WI38 (cell line): ENCODE data around the gene TIMM29.

Experiments used
- H3K4me3 ChIP-seq: 2 replicates; pipeline ENCODE4 v1.5.1; 2011; ENCODE audit warnings: low read depth, mild to moderate bottlenecking, control low read depth, low read length
- TF ChIP-seq, protein P1 (sequence below): IDR thresholded peaks from 2 replicates; pipeline ENCODE4 v1.5.1; 2012; ENCODE audit warnings: low read depth, mild to moderate bottlenecking, control low read depth, low read length

Gene TIMM29

DNA sequence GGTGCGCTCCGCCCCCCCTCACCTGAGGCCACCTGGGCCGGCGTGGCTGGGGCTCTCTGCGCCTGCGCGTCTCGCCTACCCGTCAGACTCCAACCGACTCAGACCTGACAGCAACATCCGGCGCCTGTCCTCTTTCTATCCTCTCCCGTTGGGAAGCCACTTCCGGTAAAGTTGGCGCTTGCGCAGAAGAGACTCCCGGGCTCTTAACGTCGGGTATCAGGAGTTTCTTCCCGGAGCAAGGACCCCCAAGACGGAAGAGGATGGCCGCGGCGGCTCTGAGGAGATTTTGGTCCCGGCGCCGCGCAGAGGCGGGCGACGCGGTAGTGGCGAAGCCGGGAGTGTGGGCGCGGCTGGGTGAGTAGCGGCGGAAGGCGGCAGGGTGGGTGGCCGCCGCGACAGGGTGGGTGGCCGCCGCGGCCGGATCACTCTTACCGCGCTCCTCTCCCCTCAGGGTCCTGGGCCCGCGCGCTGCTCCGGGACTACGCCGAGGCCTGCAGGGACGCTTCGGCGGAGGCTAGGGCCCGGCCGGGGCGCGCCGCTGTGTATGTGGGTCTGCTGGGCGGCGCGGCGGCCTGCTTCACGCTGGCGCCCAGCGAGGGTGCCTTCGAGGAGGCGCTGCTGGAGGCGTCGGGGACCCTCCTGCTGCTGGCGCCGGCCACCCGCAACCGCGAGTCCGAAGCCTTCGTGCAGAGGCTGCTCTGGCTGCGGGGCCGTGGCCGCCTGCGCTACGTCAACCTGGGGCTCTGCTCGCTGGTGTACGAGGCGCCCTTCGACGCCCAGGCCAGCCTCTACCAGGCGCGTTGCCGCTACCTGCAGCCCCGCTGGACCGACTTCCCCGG is at the start of gene TIMM29, which contains the start of gene YIPF2:
Gene TIMM29, plus strand, starts transcription at position 249 of the 839 bp plus-strand sequence. Its CDS starts 12 bp downstream, at position 261.
Gene YIPF2, minus strand, starts transcription at position 77 of the 839 bp plus-strand sequence. CDS start 229 bp downstream, outside the sequence.
- H3K4me3 ChIP-seq: peak within 1 kb of the TSS; percentile 91
- TF ChIP-seq, protein P1, sequence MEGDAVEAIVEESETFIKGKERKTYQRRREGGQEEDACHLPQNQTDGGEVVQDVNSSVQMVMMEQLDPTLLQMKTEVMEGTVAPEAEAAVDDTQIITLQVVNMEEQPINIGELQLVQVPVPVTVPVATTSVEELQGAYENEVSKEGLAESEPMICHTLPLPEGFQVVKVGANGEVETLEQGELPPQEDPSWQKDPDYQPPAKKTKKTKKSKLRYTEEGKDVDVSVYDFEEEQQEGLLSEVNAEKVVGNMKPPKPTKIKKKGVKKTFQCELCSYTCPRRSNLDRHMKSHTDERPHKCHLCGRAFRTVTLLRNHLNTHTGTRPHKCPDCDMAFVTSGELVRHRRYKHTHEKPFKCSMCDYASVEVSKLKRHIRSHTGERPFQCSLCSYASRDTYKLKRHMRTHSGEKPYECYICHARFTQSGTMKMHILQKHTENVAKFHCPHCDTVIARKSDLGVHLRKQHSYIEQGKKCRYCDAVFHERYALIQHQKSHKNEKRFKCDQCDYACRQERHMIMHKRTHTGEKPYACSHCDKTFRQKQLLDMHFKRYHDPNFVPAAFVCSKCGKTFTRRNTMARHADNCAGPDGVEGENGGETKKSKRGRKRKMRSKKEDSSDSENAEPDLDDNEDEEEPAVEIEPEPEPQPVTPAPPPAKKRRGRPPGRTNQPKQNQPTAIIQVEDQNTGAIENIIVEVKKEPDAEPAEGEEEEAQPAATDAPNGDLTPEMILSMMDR: no peak

DNA sequence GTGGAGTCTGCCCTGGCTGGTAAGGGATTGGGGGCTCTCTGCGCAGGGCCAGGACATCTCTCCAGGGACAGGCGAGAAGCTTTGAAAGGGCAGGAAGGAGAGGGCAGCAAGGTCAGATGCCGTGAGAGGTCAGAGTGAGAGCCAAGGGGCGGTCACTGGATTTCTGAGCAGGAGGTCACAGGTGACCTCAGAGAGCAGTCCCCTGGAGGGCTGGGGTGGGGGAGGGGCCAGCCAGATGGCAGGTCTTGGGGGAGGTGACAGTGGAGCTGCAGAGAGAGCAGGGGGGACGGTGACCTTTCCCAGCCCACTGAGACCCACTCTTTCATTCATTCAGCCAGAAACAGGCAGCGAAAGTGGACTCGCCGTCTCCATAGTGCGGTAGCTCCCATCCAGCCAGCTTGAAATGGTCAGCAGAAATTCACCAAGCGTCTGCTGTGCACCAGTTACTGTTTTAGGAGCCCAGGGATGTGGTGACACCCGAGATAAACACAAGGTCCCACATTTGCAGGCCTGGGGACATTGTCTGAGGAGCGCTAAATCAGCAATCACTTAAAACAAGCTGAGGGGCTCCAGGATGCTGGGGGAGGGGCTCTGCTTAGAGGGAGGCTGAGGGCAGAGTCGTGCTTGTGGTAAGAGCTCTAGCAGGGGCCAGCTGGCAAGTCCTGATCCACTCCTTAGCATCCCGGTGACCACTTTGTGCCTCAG is 47.1 kb upstream of the TIMM29 start:
- TF ChIP-seq, protein P1: no peak
- no peak overlapping the region for H3K4me3 ChIP-seq

DNA sequence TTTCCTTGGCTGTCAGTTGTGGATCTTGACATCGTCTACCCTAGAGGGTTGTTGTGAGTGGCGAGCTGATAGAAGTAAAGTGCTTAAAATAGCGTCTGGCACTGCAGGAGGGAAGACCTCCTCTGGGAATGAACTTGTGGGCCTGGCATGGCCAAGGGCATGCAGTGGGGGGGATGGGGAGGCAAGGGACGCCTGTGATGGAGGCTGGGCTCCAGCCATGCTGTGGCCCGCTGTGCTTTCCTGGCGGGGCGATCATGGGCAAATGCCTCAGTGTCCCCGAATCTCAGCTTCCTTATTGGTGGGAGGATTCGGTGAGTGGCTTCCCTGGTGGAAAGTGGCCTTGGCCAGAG is 46.5 kb upstream of the TIMM29 start:
- no peak overlapping the region for H3K4me3 ChIP-seq
- TF ChIP-seq, protein P1: no peak

DNA sequence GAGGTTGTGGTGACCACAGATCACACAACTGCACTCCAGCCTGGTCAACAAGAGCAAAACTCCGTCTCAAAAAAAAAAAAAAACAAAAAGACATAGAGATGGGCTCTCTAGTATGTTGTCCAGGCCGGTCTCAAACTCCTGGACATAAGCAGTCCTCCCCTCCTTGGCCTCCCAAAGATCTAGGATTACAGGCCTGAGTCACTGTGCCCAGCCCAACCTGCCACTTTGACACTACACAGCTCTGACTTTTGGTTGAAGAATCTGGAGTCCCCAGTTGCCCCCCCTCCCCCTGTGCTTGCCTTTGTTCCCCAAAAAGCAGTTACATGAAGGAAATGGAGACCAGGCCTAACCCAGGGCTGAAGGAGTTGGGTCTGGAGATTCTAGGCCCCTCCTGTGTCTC is 44.3 kb upstream of the TIMM29 start:
- TF ChIP-seq, protein P1: no peak
- H3K4me3 ChIP-seq: no peak overlapping the region

DNA sequence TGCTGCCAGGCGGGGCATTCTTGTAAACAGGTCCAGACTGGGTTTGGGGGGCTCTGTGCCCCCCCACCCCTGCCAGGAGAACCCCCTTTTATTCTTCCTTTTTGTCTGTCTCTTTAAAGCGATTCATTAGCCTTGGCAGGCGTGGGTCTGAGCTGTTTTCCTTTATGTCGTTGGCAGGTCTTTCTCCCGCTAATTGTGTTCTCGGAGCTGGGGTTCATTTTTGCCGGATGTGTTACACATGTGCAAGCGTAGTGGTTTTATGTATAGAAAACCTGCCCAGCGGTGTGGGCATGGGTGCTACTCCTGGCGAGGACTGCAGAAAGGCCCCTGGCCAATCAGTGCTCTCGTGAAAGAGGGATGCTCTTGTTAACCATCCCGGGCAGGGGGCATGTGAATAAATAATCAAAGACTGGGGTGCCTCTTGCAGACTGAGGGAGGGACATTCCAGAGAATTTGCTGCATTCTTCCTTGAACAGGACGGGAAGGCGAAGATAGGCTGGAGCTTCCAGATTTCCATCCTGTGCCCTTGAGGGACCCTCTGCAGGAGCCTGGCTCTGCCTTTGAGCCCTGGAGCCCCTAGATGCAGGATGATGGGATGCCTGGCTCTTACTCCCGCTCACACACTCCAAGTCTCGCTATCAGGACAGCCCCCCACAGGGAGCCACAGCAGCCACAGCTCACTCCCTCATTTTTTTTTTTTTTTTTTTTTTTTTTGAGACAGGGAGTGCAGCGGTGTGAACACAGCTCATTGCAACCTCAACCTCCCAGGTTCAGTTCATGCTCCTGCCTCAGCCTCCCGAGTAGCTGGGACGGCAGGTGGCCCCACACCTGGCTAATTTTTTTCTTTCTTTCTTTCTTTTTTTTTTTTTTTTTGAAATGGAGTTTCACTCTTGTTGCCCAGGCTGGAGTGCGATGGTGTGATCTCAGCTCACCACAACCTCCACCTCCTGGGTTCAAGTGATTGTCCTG is 43.1 kb upstream of the TIMM29 start:
- TF ChIP-seq, protein P1: no peak

DNA sequence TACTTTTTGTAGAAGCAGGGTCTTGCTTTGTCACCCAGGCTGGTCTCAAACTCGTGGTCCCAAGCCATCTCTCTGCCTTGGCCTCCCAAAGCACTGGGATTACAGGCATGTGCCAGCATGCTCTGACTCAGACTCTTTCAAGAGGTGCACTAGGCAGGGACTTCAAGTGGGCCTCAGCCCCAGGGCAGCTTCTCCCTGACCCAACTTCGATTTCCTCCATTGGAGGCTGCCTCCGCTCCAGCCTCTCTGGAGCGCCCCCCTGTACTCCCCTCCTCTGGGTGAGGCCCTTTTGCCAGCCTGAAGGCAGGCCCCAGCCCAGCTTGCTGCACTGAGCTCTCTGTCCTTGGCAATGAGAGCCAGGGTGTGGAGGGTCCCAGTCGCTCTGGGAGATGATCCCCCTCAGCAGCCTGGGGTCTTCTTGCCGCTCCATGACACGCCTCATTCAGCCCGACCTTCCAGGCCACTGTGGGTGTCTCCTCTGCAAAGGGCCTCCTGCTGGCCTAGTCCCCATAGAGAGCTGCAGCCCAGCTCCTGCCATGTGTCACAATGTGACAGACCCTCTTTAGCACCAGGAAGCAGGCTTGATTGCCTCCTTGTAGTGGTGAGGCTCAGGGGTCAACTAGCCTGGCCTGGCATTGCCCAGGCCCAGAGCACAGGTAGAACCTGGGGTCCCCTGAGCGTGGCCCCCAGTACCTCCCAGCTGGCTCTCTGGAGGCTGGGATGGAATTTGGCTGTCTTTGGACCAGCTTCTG is 40.8 kb upstream of the TIMM29 start:
- no peak overlapping the region for H3K4me3 ChIP-seq
- TF ChIP-seq, protein P1: no peak

More for the DNA sequence above, 43.1 kb upstream of the TIMM29 start:
- no peak overlapping the region for H3K4me3 ChIP-seq
